NCI-H2107 treated with DMSO at 0.1 percent for 48 hours (cell line): ENCODE results near the gene CPNE2.
"Not testable (repeated sequence)": the region's sequence is repeated elsewhere in the genome, so short reads cannot be mapped to it uniquely, and the experiment has no call there.

Experiments used
- DNase-seq: peaks from one replicate; lab custom pipeline; 2025; ENCODE audit not compliant: unreplicated experiment; lab: John Stamatoyannopoulos, UW

The CPNE2 gene

DNA sequence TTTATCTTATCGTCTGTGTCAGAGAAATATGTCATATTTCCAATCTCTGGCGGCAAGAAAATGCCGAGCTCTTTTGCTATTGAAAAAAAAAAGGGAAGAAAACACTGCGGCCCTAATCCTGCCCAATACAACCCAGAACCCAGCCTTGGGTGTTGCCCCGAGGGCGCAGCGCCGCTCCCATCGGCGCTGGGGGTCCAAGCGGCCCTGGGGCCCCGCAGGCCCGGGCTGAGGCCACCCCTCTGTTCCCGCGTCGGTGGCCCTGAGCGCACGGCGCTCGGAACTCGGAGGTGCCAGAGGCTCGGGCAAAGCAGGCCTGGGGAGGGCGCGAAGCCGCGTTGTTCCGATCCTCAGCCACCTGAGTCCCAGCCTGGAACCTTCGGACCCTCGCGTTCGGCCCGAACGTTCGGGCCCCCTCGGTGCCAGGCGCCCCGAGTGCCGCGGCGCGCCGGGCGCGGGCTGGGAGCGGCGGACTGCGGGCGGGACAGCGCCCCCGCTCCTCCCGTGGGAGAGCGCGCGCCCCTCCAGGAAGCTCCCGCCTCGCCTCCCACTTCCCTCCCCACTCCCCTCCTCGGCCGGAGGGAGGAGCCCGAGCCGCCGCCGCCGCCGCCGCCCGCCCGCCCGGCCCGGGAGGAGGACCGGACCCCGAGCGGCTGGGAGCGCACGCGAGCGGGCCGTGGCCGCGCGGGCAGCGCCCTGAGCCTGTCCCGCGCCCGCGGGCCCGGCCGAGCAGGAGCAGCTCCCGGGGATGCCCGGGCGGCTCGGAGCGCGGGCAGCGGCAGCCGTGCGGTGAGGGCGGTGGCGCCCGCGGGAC, at the start of gene CPNE2:
TSS of gene CPNE2 (plus strand) at position 609 of the 811 bp plus-strand sequence. CDS start 18,160 bp downstream, outside the sequence.
- no peak for DNase-seq

DNA sequence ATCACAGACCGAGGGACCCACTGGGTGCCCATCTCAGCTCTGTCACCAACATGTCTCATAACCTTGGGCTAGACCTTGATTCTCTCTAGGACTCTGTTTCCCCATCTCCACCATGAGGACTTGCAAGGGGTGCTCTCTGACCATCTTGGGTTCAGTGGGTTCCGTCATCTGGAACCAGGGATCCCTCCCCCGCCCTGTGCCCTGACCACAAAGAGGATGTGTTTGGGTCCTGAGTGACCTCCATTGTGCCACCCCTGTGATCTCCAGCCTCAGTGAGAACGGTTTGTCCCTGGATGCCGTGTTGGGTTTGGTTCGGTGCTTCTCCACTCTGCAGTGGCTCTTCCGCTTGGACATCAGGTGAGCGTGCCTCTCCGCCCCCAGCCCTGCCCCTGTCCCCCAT, 49.1 kb upstream of the CPNE2 start:
- no peak for DNase-seq

GRCh38 chr16:57044931-57045693, 47.3 kb upstream of the CPNE2 start:
- no peak for DNase-seq

GRCh38 chr16:57045694-57046381, 46.5 kb upstream of the CPNE2 start:
- no peak for DNase-seq

- no peak for DNase-seq
Observed at GRCh38 chr16:57048095-57048494, 44.3 kb upstream of the CPNE2 start.

DNA sequence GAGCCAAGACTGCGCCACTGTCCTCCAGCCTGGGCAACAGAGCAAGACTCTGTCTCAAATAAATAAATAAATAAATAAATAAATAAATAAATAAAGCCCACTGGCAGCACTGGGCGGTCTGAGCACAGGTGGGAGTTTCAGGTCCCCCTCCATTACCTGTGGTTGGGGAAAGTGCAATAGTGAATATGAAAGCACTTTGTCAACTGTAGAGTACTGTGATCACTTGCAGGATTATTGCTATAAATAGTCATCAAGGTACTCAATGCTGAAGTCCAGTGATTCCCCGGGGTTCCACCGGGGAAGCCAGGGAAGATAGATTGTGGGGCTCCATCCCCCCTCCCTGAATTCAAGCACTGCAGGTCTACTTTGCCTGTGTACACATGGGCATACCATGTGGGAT, 42.7 kb upstream of the CPNE2 start:
- DNase-seq, result no peak

GRCh38 chr16:57051696-57052228, 40.6 kb upstream of the CPNE2 start:
- DNase-seq, result no peak

- no peak for DNase-seq
Observed at GRCh38 chr16:57053206-57053605, 39.2 kb upstream of the CPNE2 start.

DNA sequence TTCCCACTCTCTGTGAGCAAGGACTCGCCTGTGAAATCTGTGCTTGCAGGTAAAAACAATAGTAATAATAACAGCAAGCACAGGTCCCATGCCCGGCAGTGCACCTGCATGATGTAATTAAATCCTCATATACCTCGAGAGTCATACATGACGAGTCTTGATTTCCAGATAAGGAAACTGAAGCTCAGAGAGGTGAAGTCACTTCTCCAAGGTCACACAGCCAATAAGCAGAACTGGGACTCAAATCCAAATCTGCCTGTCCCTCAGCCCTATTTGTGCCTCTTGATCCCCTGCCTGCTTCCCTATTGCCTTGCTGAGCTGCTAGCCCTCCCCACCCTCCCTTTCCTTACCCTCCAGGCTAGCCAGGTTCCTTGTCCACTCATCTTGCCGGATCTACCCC, 38.0 kb upstream of the CPNE2 start:
- no peak for DNase-seq

DNA sequence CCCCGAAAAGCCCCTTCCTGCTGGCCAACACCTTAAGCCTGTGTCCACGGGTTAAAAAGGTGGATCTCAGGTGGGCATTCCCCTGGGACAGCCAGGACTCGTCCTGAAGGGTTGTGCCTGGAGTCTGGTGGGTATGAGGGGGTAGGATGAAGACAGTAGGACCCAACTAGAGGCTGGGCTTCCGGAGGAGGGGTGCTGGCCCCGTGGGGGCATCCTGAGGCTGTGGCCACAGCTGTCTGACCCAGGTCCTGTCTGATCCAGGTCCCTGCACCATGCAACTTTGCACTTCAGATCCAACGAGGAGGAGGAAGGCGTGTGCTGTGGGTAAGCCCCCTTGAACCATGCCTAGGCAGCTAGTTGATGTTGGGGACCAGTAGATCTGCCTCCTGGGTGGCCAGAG, 37.6 kb upstream of the CPNE2 start:
- no peak for DNase-seq

GRCh38 chr16:57055671-57056070, 36.7 kb upstream of the CPNE2 start:
- DNase-seq, result no peak

- no peak for DNase-seq
Observed at GRCh38 chr16:57058291-57058861, 34.0 kb upstream of the CPNE2 start.

DNA sequence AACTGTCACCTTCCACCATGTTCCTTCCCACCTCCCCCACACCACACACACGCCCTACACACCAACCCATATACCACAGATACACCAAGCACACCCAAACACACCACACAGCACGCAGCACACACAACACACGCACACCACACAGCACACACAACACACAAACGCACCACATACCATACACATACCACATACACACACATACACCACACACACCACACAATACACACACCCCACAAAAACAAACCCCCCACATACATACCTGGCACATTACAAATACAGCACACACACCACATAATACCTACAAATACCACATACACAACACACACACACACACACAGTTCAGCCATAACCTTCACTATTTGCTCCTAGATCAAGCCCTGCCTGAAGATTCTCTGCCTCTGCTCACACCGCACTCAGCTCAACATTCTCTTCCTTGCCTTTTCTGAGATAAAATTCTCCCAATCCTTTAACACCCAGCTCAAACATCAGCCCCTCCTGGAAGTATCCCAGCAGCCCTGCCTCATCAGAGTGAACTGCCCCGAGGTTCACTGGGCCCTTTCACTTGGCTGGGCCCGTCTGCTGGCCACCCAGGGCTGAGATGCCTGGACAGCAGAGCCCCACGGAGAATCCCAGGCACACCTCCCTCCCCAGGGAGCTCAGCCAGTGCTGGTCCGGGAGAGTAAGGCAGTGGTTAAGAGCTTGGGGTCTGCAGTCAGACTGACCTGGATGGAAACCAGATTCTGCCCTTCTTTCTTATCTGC, 31.9 kb upstream of the CPNE2 start:
- DNase-seq, result no peak

DNA sequence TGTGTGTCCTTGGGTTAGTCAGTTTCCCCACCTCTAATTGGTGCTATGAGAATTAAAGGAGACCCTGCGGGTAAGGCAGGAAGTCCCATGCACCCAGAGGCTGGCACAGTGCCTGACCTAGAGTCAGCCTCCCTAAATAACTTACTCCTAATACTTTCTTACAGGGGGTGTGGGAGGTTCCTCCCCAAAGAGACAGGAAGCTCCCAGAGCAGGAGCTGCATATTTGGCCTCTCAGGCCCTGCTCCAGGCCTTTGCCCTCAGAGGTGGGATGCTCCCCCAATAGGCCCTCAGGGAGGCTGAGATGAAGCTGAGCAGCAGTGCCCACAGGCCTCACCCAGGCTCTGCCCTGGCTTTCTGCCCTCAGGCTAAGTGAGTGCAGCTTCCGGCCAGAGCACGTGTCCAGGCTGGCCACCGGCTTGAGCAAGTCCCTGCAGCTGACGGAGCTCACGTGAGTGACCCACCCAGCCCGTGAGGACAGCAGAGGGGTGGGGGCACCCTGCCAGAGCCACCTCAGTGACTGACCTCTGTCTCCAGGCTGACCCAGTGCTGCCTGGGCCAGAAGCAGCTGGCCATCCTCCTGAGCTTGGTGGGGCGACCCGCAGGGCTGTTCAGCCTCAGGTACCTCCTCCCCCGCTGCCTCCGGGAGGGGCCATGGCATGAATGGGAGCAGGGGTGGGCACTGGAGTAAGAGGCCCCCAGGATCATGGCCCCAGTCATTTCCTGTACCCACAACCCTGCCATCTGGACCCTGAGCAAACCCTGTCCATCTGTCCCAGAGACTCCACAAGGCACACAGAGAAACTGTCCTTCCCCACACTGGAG, 31.1 kb upstream of the CPNE2 start:
- no peak for DNase-seq

GRCh38 chr16:57062329-57062728, 30.1 kb upstream of the CPNE2 start:
- no peak for DNase-seq

- DNase-seq, result not testable (repeated sequence)
Observed at GRCh38 chr16:57063189-57063588, 29.2 kb upstream of the CPNE2 start.

DNA sequence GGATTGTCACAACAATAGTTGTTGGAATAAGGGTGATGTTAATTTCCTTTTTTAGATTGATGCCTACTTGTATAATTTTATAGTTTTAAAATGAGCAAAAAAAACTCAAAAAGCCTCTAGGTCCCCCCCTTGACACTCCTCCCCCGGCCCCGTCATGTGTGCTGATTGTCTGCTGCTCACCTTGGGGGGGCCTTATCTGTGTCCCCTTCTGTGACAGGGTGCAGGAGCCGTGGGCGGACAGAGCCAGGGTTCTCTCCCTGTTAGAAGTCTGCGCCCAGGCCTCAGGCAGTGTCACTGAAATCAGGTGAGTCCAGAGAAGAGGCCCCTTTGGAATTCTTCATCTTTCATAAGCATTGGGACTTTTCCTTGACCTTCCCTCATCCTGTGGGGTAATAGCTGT, 27.4 kb upstream of the CPNE2 start:
- no peak for DNase-seq

DNA sequence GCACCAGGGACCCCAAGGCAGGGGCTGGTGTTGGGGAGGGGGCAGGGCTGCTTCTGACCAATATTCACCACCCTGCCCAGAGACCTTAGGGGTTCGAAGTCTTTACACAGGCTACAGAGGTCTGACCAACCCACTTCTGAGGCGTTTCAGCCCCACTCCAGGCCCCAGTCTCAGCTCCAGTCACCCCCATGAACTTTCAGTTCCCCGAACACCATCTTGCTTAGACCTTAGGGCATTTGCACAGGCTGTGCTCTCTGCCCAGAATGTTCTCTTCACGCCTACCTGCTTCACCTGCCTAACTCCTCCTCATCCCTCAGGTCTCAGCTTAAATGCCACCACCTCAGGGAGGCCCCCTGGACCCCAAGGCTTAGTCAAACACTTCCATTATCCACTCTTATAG, 25.8 kb upstream of the CPNE2 start:
- no peak for DNase-seq

GRCh38 chr16:57067347-57067746, 25.0 kb upstream of the CPNE2 start:
- DNase-seq, result no peak

- no peak for DNase-seq
Observed at GRCh38 chr16:57069053-57069452, 23.3 kb upstream of the CPNE2 start.
